ENCODE data around the gene GOLGA8S.

GRCh38 chr15:23395832-23396231 lies 41.3 kb downstream of the GOLGA8S start:
- TF ChIP-seq POLR2A (IDR thresholded peaks at IDR 0.05; ENCODE audit: low read length) (no peak), GATA1 (IDR thresholded peaks at IDR 0.05; ENCODE audit: low read depth, low read length) (no peak)
